Esophagus muscularis mucosa (tissue), 4 donors: Measurements from ENCODE around the gene DNAJC11.

Experiments
- EP300 ChIP-seq: sonication (generic); formaldehyde crosslinking; IDR thresholded peaks from one replicate; pipeline ENCODE4 v1.6.1; 2017; ENCODE audit warnings: antibody characterized with exemption
- POLR2A ChIP-seq: fragments of 450-650 bp; IDR thresholded peaks from one replicate; pipeline ENCODE4 v1.6.1; 2017; ENCODE audit warnings: antibody characterized with exemption, moderate library complexity, mild to moderate bottlenecking, low read depth
- POLR2AphosphoS5 ChIP-seq, 2 donors: sonication (generic); formaldehyde crosslinking; IDR thresholded peaks; one replicate each; pipeline ENCODE4 v1.6.1; 2017; ENCODE audit warnings: antibody characterized with exemption in 2 of 2
- TF ChIP-seq, protein P1 (sequence below), 3 experiments: fragments of 200-600 bp in 2 of 3; fragments of 450-650 bp in 1 of 3; sonication (generic) in 2 of 3; IDR thresholded peaks; one replicate each; pipeline ENCODE4 v1.5.1; 2017 to 2019; ENCODE audit warnings: antibody characterized with exemption in 3 of 3, mild to moderate bottlenecking in 2 of 3, moderate library complexity in 1 of 3

DNA sequence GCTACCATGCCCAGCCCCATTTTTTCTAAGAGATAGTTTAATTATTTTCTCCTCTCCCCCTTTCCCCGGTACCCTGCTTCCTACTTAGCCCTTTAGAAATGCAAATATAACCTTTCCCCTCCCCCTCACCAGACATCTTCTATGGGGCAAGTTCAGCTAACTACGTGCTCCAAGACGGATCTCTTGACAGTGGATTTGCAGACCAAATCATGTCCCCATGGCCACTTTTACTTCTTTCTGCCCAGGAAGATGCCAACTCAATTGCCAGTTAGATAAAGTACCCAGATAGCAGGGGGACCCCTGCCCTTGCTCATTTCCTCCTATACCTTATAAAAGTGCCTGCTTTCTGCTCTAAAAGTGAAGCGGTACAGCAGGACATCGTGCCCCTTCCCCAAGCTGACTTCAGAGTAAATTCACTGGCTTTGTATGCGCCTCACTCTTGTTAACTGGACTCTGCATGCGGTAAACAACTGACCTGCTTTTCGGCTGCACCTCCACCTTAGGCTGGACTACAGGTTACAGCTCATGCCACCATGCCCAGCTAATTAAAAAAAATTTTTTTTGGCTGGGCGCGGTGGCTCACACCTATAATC lies 7.4 kb downstream of the DNAJC11 start:
- TF ChIP-seq POLR2A (no peak), POLR2AphosphoS5 (IDR thresholded peaks at IDR 0.05) (no peak), EP300 (no peak)
- TF ChIP-seq, protein P1, sequence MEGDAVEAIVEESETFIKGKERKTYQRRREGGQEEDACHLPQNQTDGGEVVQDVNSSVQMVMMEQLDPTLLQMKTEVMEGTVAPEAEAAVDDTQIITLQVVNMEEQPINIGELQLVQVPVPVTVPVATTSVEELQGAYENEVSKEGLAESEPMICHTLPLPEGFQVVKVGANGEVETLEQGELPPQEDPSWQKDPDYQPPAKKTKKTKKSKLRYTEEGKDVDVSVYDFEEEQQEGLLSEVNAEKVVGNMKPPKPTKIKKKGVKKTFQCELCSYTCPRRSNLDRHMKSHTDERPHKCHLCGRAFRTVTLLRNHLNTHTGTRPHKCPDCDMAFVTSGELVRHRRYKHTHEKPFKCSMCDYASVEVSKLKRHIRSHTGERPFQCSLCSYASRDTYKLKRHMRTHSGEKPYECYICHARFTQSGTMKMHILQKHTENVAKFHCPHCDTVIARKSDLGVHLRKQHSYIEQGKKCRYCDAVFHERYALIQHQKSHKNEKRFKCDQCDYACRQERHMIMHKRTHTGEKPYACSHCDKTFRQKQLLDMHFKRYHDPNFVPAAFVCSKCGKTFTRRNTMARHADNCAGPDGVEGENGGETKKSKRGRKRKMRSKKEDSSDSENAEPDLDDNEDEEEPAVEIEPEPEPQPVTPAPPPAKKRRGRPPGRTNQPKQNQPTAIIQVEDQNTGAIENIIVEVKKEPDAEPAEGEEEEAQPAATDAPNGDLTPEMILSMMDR (IDR thresholded peaks at IDR 0.05) = no peak
